HL-60 (cell line): Measurements from ENCODE around the gene ARHGEF7.

ENCODE experiments used
- GABPA ChIP-seq: IDR thresholded peaks from 2 replicates; pipeline ENCODE4 v1.6.1; 2012; ENCODE audit warnings: low read depth
- POLR2AphosphoS5 ChIP-seq: IDR thresholded peaks from 2 replicates; pipeline ENCODE4 v1.6.1; 2012; ENCODE audit warnings: low read depth
- TF ChIP-seq, protein P1 (sequence below): IDR thresholded peaks from one replicate; pipeline ENCODE4 v1.5.1; 2011; ENCODE audit warnings: low read length, control low read depth, inconsistent platforms; ENCODE audit not compliant: insufficient read depth

DNA sequence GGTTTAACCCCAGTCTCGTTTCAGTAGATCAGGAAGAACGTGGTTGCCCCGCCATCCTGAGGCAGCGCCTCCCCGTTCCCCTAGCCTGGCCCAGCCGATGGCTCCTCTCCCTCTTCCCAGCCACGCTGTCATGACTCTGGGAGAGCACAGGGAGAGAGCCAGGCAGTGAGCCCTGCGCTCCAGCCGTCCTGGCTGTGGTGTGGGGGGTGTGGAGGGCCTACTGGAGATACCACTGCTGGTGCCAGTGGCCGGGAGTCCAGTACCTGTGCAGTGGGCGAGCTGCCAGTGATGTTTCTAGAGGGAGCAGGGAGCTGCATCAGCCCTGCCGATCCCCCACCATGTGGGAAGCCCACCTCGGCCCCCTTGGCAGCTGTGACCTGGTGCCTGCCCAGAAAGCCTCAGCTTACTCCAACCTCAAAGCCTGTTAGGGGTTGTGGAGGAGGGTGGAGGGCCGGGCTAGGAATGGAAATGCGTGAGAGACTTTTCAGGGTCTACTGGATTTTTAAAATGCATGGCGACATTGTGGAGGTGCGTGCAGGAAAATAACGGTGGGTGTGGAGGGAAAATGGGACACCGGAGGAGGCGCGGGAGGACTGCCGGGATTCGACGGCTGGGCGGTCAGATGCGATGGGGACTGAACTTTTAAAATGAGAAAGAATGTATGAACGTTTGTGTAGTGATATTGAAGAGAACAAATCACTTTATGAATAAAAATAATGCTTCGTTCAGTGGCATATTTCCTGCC, 210.2 kb downstream of the ARHGEF7 start:
- TF ChIP-seq, protein P1, sequence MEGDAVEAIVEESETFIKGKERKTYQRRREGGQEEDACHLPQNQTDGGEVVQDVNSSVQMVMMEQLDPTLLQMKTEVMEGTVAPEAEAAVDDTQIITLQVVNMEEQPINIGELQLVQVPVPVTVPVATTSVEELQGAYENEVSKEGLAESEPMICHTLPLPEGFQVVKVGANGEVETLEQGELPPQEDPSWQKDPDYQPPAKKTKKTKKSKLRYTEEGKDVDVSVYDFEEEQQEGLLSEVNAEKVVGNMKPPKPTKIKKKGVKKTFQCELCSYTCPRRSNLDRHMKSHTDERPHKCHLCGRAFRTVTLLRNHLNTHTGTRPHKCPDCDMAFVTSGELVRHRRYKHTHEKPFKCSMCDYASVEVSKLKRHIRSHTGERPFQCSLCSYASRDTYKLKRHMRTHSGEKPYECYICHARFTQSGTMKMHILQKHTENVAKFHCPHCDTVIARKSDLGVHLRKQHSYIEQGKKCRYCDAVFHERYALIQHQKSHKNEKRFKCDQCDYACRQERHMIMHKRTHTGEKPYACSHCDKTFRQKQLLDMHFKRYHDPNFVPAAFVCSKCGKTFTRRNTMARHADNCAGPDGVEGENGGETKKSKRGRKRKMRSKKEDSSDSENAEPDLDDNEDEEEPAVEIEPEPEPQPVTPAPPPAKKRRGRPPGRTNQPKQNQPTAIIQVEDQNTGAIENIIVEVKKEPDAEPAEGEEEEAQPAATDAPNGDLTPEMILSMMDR = no peak
- TF ChIP-seq GABPA (no peak), POLR2AphosphoS5 (no peak)
